HG03097 (cell line): ENCODE results near the gene PSPN.
"Not testable (repeated sequence)": the region's sequence is repeated elsewhere in the genome, so short reads cannot be mapped to it uniquely, and the experiment has no call there.

ENCODE experiments used
- ATAC-seq: cut with Tn5 transposase; IDR thresholded peaks from one replicate; pipeline ENCODE4 v1.9.1; 2021; ENCODE audit not compliant: unreplicated experiment, low FRiP score

PSPN gene

GRCh38 chr19:6374161-6374709, 1.5 kb downstream of the PSPN start:
- ATAC-seq = no peak

- no peak for ATAC-seq
Observed at GRCh38 chr19:6373813-6374108, 2.0 kb downstream of the PSPN start.

GRCh38 chr19:6373096-6373812, 2.5 kb downstream of the PSPN start:
- peak; percentile 43 for ATAC-seq

- peak; percentile 72 for ATAC-seq
Observed at GRCh38 chr19:6372594-6373095, 3.1 kb downstream of the PSPN start, which contains the start of gene ALKBH7. Gene ALKBH7, plus strand, starts transcription at chr19:6372794. Its CDS starts 27 bp downstream, at chr19:6372821.

GRCh38 chr19:6364353-6364752, 11.4 kb downstream of the PSPN start:
- ATAC-seq = no peak

GRCh38 chr19:6362351-6362801, 13.4 kb downstream of the PSPN start:
- no peak for ATAC-seq

GRCh38 chr19:6362027-6362350, 13.7 kb downstream of the PSPN start:
- ATAC-seq = no peak

GRCh38 chr19:6360857-6361216, 14.9 kb downstream of the PSPN start:
- ATAC-seq = not testable (repeated sequence)

GRCh38 chr19:6360445-6360844, 15.3 kb downstream of the PSPN start:
- ATAC-seq = not testable (repeated sequence)

GRCh38 chr19:6359568-6360341, 16.0 kb downstream of the PSPN start:
- ATAC-seq = no peak

- no peak for ATAC-seq
Observed at GRCh38 chr19:6358003-6358402, 17.7 kb downstream of the PSPN start.

- ATAC-seq = no peak
Observed at GRCh38 chr19:6357174-6357573, 18.6 kb downstream of the PSPN start.

- not testable (repeated sequence) for ATAC-seq
Observed at GRCh38 chr19:6355321-6356040, 20.3 kb downstream of the PSPN start.

- ATAC-seq = no peak
Observed at GRCh38 chr19:6354098-6354674, 21.5 kb downstream of the PSPN start.

GRCh38 chr19:6352381-6353165, 23.2 kb downstream of the PSPN start:
- ATAC-seq = no peak

- no peak for ATAC-seq
Observed at GRCh38 chr19:6350688-6351087, 25.0 kb downstream of the PSPN start.

- ATAC-seq = not testable (repeated sequence)
Observed at GRCh38 chr19:6349271-6349670, 26.5 kb downstream of the PSPN start.

GRCh38 chr19:6343462-6343861, 32.3 kb downstream of the PSPN start:
- no peak for ATAC-seq

GRCh38 chr19:6340493-6341201, 35.1 kb downstream of the PSPN start:
- no peak for ATAC-seq
